ENCODE data around the gene BACH2. TPM values are rescaled to one million over a fixed set of nuclear protein-coding genes. Genes with fewer than 3 reads are reported as not detected.

BACH2 gene
- total and polyA plus RNA-seq, 10 of the 15 experiments (the other 5 are each of a cell fraction or from before 2014, with no cell fraction given), result 0.03 to 0.28 (median 0.04) TPM; not detected in 3

DNA sequence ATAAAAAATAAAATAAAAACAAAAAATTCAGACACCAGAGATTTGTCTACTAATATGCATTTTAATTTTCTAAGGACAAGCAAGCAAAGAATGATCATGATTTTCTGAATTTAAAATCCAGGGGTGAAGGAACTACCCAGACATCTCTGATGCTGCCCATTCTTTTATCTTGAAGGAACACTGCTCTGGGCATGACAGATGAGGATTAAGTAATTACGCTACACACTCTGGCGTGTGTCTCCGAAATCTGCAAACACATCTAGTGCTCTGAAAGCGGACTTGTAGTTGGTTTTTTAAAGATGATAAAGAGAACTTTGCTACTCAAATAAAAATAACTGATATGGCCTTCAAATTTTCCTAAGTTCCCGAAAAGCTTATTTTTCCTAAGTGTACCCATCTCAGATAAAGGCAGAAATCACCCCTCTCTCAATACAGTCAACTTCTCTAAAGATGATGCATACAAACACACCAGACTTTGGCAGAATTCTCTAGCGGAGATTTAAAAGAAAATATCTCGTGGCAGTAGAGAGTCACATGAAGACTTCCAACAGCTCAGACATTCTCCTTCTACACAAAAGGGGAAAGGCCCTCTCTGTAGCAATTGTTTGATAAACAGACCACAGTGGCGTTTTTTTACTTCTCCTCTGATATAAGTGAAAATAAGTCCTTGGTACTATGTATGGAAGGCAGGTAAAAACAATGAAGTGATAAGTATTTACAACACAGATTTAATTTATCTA, 133.8 kb downstream of the BACH2 start:
- H3K79me2 ChIP-seq (ENCODE audit: control insufficient read depth, insufficient read depth, low read length), result no peaks in the 10 kb centered on the region
- no peaks in the 10 kb centered on the region for H3K36me3 ChIP-seq (ENCODE audit: control insufficient read depth in 2 of 2, insufficient read depth in 2 of 2, low read length in 1 of 2)
- no peak overlapping the region for H2AFZ ChIP-seq (ENCODE audit: control insufficient read depth, low read depth, low read length)
- ChIA-PET RAD21 (ENCODE audit: unreplicated experiment) (interaction anchor here (1.0 kb wide), 1 partner anchor 222 kb away, joined by 3 read pairs; no protein-coding TSS in a partner anchor), SMC1A (ENCODE audit: uncharacterized antibody, unreplicated experiment) (no interaction called here), CTCF (interaction anchor here (0.6 kb wide), 1 partner anchor 343 kb away, joined by 3 read pairs; no protein-coding TSS in a partner anchor), POLR2A (no interaction called here)
- H3K4me1 ChIP-seq (ENCODE audit: control insufficient read depth, insufficient read depth, low read length), result no peaks in the 10 kb centered on the region
- in situ Hi-C loops (cut with MboI), result no loop called here
- H3K27me3 ChIP-seq (replicated peaks in 1 of 2; ENCODE audit: control insufficient read depth in 2 of 2, insufficient read depth in 2 of 2, low read length in 1 of 2), result no peaks in the 10 kb centered on the region; a peak in 1 of 4 replicates
- no peaks in the 10 kb centered on the region for H3K9me3 ChIP-seq (replicated peaks; ENCODE audit: control insufficient read depth, insufficient read depth, low read length)
- no peak overlapping the region for H3K4me3 ChIP-seq
- ATAC-seq, result no peak
- H3K9ac ChIP-seq (ENCODE audit: control insufficient read depth, insufficient read depth, low read length), result no peak overlapping the region
- no peak for DNase-seq (ENCODE audit: low read depth, low spot score)
- H3K27ac ChIP-seq (ENCODE audit: control insufficient read depth, insufficient read depth), result no peak overlapping the region
- no peaks in the 10 kb centered on the region for H4K20me1 ChIP-seq (ENCODE audit: control insufficient read depth, insufficient read depth)
- no peak overlapping the region for H3K4me2 ChIP-seq (ENCODE audit: control insufficient read depth, insufficient read depth)
- intact Hi-C loops (cut with micrococcal nuclease; ENCODE audit: unreplicated experiment), result no loop called here
- BruUV-seq (replicated peaks), result no TSS peak
- no peak for FAIRE-seq
- TF ChIP-seq GABPA (IDR thresholded peaks at IDR 0.05; ENCODE audit: low read depth), result no peak
- 21% methylated on average over 8 of the region's 8 CpGs for WGBS (ENCODE audit: insufficient coverage, insufficient replicate concordance, low lambda C conversion rate, missing lambda C conversion rate)

GRCh38 chr6:90160013-90160412, 136.6 kb downstream of the BACH2 start:
- no peaks in the 10 kb centered on the region for H3K79me2 ChIP-seq (ENCODE audit: control insufficient read depth, insufficient read depth, low read length)
- CTCF ChIA-PET, result no interaction called here
- intact Hi-C loops (cut with micrococcal nuclease; ENCODE audit: unreplicated experiment), result no loop called here

More at GRCh38 chr6:90160013-90160412, 136.6 kb downstream of the BACH2 start:
- no peak overlapping the region for H3K4me3 ChIP-seq
- no peak for FAIRE-seq
- H3K9ac ChIP-seq (ENCODE audit: control insufficient read depth, insufficient read depth, low read length), result no peak overlapping the region
- 32% methylated on average over 3 of the region's 3 CpGs for WGBS (ENCODE audit: insufficient coverage, insufficient replicate concordance, low lambda C conversion rate, missing lambda C conversion rate)
- TF ChIP-seq IRF5 (IDR thresholded peaks at IDR 0.05; ENCODE audit: borderline replicate concordance) (no peak), ZNF384 (IDR thresholded peaks at IDR 0.05; ENCODE audit: borderline replicate concordance, low read depth, low read length) (no peak), STAT3 (IDR thresholded peaks at IDR 0.05; ENCODE audit: low read depth, low read length) (no peak)
- no peaks in the 10 kb centered on the region for H3K4me1 ChIP-seq (ENCODE audit: control insufficient read depth, insufficient read depth, low read length)
- RAD21 ChIA-PET (ENCODE audit: unreplicated experiment), result interaction anchor here (0.8 kb wide), 1 partner anchor 125 kb away, joined by 3 read pairs; no protein-coding TSS in a partner anchor
- POLR2A ChIA-PET, result no interaction called here
- no peaks in the 10 kb centered on the region for H3K9me3 ChIP-seq (replicated peaks; ENCODE audit: control insufficient read depth, insufficient read depth, low read length)
- H3K36me3 ChIP-seq (ENCODE audit: control insufficient read depth in 2 of 2, insufficient read depth in 2 of 2, low read length in 1 of 2), result no peaks in the 10 kb centered on the region
- H2AFZ ChIP-seq (ENCODE audit: control insufficient read depth, low read depth, low read length), result no peak overlapping the region
- no peaks in the 10 kb centered on the region for H4K20me1 ChIP-seq (ENCODE audit: control insufficient read depth, insufficient read depth)
- no peak for DNase-seq (ENCODE audit: low read depth, low spot score)
- no peak overlapping the region for H3K4me2 ChIP-seq (ENCODE audit: control insufficient read depth, insufficient read depth)
- SMC1A ChIA-PET (ENCODE audit: uncharacterized antibody, unreplicated experiment), result interaction anchor here (1.0 kb wide), 1 partner anchor 14 kb away, joined by 3 read pairs; no protein-coding TSS in a partner anchor
- H3K27me3 ChIP-seq (replicated peaks in 1 of 2; ENCODE audit: control insufficient read depth in 2 of 2, insufficient read depth in 2 of 2, low read length in 1 of 2), result no peaks in the 10 kb centered on the region; a peak in 1 of 4 replicates
- in situ Hi-C loops (cut with MboI), result no loop called here
- BruUV-seq (replicated peaks), result no TSS peak
- H3K27ac ChIP-seq (ENCODE audit: control insufficient read depth, insufficient read depth), result no peak overlapping the region
- ATAC-seq, result no peak
